ENCODE data around the gene PIAS2.

Gene PIAS2

DNA sequence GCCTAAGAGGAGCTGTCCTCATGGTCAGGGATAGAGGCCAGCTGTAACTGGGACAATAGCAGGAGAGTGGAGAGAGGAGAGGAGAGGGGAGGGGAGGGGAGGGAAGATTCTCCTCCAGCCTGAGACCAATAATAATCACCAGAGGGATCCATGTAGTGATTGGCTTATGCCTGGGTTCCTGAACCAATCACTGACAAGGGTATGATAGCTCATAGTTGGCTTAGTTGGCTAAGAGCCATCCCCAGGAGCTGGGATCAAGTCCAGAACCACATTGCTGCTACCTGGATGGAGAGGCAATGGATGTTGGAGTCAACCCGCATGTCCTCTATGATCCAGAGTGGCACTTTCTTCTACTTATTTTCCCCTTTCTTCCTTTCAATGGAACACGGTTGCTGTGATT lies 152.7 kb downstream of the PIAS2 start:
- DNase-seq (ENCODE audit: low read depth in 2 of 2), result no peak

GRCh38 chr18:46761059-46761769 lies 156.1 kb downstream of the PIAS2 start:
- no peak for DNase-seq (ENCODE audit: low read depth in 2 of 2)

- no peak for DNase-seq (ENCODE audit: low read depth in 2 of 2)
Observed at GRCh38 chr18:46759890-46760289, 157.4 kb downstream of the PIAS2 start.

DNA sequence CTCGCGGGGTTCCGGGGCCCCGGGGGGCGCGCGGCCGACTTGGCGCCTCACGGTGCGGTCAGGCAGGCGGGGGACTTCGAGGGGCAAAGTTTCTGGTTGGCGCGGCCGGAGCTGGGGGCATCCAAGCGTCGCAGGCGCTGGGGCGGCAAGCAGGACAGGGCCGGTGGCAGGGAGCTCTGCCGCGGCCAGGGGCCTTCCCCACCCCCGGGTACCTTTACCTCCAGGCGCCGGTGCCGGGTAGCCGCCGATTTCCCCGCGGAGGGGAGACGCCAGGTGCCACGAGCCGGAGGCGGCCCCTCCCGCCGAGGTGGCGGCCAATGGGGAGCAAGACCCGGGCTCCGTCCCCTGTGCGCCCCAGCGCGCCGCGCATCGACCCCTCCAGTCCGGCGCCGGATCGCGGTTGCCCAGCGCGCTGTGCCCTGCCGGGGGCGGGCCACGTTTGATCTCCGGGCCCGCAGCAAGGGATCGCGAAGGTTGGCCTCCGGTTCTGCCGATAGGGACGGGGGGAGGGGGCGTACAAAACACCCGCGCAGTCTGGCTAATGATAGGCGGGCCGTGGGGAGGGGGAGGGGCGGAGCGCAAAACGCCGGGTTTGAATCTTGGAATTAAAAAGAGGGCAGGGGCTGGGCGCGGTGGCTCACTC lies 160.6 kb downstream of the PIAS2 start, which contains the start of gene ST8SIA5:
Gene ST8SIA5, minus strand, starts transcription at position 495 of the 643 bp plus-strand sequence. CDS start 545 bp downstream, outside the sequence.
- no peak for DNase-seq (ENCODE audit: low read depth in 2 of 2)

DNA sequence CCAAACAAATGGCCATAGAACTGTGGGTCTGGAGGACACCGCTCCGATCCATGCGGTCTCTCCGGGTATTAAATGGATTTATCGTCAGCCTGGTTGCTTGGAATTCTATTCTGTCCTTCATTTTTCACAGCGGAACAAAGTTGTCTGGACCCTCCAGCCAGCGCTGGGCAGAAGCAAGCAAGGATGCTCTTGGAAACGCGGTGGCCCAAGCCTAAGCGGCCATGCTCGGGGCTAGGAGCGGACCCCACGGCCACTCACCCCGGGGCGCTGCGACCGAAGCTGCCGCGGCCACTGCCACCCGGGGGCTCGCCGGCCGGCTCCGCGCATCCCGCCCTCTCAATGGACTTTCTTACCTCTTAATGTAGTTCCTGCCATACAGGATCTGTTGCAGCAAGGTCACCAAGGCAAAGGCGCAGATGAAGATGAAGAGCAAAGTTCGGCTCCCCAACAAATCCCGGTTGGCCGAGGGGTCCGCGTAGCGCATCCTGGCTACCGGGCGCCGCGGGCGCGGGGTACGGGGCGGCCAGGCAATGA lies 161.2 kb downstream of the PIAS2 start:
- no peak for DNase-seq (ENCODE audit: low read depth in 2 of 2)

DNA sequence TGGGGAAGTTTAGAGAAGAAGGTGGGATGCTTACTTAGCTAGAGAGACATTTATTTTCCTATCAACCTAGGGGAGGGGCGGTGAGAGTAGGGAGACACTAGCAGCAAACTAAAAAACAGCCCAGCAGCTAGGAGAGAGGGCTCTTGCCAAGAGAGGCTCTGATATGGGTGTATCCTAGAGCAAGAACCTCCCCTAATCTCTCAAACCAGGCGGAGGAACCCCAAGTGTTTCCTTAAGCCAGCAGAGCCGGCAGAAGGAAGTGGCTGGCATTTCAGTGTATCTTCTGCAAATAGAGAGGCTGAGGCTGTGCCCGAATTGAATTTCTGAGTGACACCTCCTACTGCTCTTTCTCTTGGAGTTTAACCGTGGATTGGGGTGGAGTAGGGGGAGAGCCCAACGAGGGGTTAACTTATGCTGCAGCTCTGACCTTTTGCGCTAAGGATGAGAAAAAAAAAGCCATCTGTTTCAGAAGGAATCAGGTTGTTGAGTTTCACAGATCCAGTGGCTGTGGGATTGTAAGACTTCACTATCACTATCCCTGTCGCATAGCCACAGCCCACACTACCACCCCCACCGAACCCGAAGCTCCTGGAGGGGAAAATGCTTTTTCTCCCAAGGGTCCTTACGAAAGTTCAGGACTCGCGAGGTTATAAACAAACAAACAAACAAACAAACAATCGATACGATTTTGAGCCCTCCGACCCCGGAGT lies 161.8 kb downstream of the PIAS2 start:
- DNase-seq (ENCODE audit: low read depth in 2 of 2), result no peak

DNA sequence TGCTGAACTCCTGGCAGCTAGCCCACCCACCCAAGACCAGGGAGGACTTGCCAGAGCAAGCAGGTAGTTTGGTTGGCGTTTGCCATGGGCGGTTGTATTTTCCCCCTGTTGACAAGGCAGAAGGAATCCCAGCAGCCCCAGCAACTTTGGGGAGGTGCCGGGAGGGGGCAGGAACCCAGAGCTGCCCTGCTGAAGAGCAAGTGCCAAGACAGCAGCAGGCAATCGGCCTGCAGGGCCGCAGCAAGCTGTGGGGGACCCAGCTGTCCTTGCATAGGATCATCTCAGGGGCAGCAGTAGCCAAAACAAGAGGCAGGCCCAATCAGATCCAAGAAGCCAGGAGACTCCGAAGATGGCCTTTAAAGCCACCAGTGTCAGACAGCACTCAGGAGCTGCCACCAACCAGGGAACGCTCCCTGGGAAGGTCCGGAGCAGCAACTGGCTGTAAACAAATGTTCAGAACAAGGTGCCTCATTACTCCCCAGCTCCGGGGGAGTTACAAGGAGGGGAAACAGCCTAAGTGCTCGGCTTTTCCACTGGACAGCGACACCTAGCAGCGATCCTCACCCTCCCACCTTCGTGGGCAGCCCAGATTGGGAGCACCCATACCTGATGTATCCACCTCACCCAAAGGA lies 162.5 kb downstream of the PIAS2 start:
- no peak for DNase-seq (ENCODE audit: low read depth in 2 of 2)

DNA sequence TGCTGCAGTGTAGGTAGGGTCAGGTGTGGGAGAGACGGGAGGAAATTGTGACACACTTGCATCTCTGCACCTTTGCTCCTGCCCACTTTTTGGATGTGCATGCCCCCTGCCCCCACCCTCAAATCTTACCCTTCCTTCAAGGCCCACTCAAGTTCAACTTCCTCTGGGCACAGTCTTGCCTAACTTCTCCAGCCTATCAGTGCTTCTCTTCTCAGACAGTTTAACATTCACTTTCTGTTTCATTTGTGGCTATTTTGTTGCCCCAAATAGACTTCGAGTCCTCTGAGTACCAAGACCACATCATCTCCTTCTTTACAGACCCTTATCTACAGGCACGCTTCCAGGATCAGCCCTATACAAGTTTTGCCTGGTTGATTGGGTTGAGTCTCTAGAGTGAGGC lies 163.1 kb downstream of the PIAS2 start:
- DNase-seq (ENCODE audit: low read depth in 2 of 2), result no peak

Measured in stimulated activated CD8-positive, alpha-beta memory T cell treated with anti-CD3 and anti-CD28 coated beads, Interleukin-7, amount 100 ng/mL, for 4 hours (primary cell).